NCI-H1105 (cell line): ENCODE measurements around the gene PRRX2.

Source experiments
- DNase-seq: peaks from one replicate; lab custom pipeline; 2025; lab: John Stamatoyannopoulos, UW

Gene PRRX2

GRCh38 chr9:129665389-129665775, at the start of gene PRRX2:
Gene PRRX2, plus strand, starts transcription at chr9:129665647. Its CDS starts 221 bp downstream, at chr9:129665868.
- no peak for DNase-seq

GRCh38 chr9:129617167-129617566, 48.3 kb upstream of the PRRX2 start:
- DNase-seq = no peak

GRCh38 chr9:129619787-129620668, 45.4 kb upstream of the PRRX2 start:
- DNase-seq = no peak

- DNase-seq = peak; percentile 49
Measured at GRCh38 chr9:129620669-129621295, 44.7 kb upstream of the PRRX2 start, which contains the start of gene C9orf50. Gene C9orf50, minus strand, starts transcription at chr9:129621101. Its CDS starts 527 bp downstream, at chr9:129620574.

GRCh38 chr9:129623331-129623730, 42.1 kb upstream of the PRRX2 start:
- no peak for DNase-seq

GRCh38 chr9:129624168-129624759, 41.2 kb upstream of the PRRX2 start:
- no peak for DNase-seq

GRCh38 chr9:129624947-129625346, 40.5 kb upstream of the PRRX2 start:
- DNase-seq = no peak

GRCh38 chr9:129626079-129626624, 39.3 kb upstream of the PRRX2 start, which contains the start of gene NTMT1:
Gene NTMT1, plus strand, starts transcription at chr9:129626163. Its CDS starts 6,541 bp downstream, at chr9:129632704.
- DNase-seq = peak; percentile 56

GRCh38 chr9:129626625-129627284, 38.7 kb upstream of the PRRX2 start:
- DNase-seq = no peak

- no peak for DNase-seq
Measured at GRCh38 chr9:129627556-129628440, 37.6 kb upstream of the PRRX2 start.

GRCh38 chr9:129628709-129629108, 36.7 kb upstream of the PRRX2 start:
- no peak for DNase-seq

GRCh38 chr9:129629251-129629820, 36.1 kb upstream of the PRRX2 start:
- no peak for DNase-seq

- DNase-seq = no peak
Measured at GRCh38 chr9:129630967-129631673, 34.3 kb upstream of the PRRX2 start.

- DNase-seq = no peak
Measured at GRCh38 chr9:129631674-129632129, 33.7 kb upstream of the PRRX2 start.

GRCh38 chr9:129632460-129632859, 33.0 kb upstream of the PRRX2 start:
- no peak for DNase-seq

- no peak for DNase-seq
Measured at GRCh38 chr9:129633207-129633606, 32.2 kb upstream of the PRRX2 start.

- DNase-seq = no peak
Measured at GRCh38 chr9:129633848-129634247, 31.6 kb upstream of the PRRX2 start.

GRCh38 chr9:129635099-129636065, 30.1 kb upstream of the PRRX2 start:
- no peak for DNase-seq
